Endothelial cell of umbilical vein (primary cell): Measurements from ENCODE around the gene MRPS27. TPM values are rescaled to one million over a fixed set of nuclear protein-coding genes. Genes with fewer than 3 reads are reported as not detected.

Experiments
- BruUV-seq: library from RNA; stranded (reverse); fragments of 400-500 nt; replicated peaks from 2 replicates; lab custom pipeline; 2021; lab: Mats Ljungman, UMichigan
- CTCF ChIA-PET: fragments of 300-600, 350-600 bp; sonication (Branson Sonifier 250); formaldehyde crosslinking; loops from one replicate; lab custom pipeline; 2021; ENCODE audit warnings: antibody characterized with exemption, inconsistent platforms; lab: Charles Lee
- POLR2A ChIA-PET: fragments of 300-600, 350-600 bp; sonication (Branson Sonifier 250); formaldehyde crosslinking; loops from one replicate; lab custom pipeline; 2021; ENCODE audit warnings: antibody characterized with exemption, inconsistent platforms; lab: Charles Lee
- DNase-seq: peaks from one replicate; pipeline ENCODE4 v3.0.0-alpha.2; 2011; ENCODE audit warnings: low read depth, low spot score
- FAIRE-seq: peaks from 2 replicates; lab custom pipeline; 2011; peaks lifted over from hg19 to GRCh38; lab: Jason Lieb, UNC
- H2AFZ ChIP-seq: 2 replicates; pipeline ENCODE4 v1.6.0; 2012; ENCODE audit warnings: low read depth, low read length, control low read depth, inconsistent platforms
- H3K27ac ChIP-seq: 2 replicates; pipeline ENCODE4 v1.5.1; 2011; ENCODE audit warnings: low read depth, mild to moderate bottlenecking, control low read depth, low read length, moderate library complexity; ENCODE audit not compliant: insufficient read depth
- H3K27me3 ChIP-seq, 2 experiments: 2 replicates each; pipeline versions ENCODE4 v1.6.0 to v1.6.1; 2011; ENCODE audit warnings: low read length in 2 of 2, mixed read lengths in 1 of 2; ENCODE audit not compliant: control insufficient read depth in 2 of 2, insufficient read depth in 2 of 2
- H3K36me3 ChIP-seq, 2 experiments: 2 replicates in 1 of 2; 3 replicates in 1 of 2; pipeline ENCODE4 v1.5.1; 2011; ENCODE audit warnings: low read length in 2 of 2, mild to moderate bottlenecking in 1 of 2, moderate library complexity in 1 of 2; ENCODE audit not compliant: control insufficient read depth in 2 of 2, insufficient read depth in 2 of 2; ENCODE audit errors: extremely low read depth in 1 of 2
- H3K4me1 ChIP-seq: 3 replicates; pipeline ENCODE4 v1.5.1; 2011; ENCODE audit warnings: mild to moderate bottlenecking, low read length; ENCODE audit not compliant: control insufficient read depth, insufficient read depth; ENCODE audit errors: extremely low read depth
- H3K4me2 ChIP-seq: 2 replicates; pipeline ENCODE4 v1.6.1; 2011; ENCODE audit warnings: low read length, control low read depth, mixed read lengths; ENCODE audit not compliant: insufficient read depth
- H3K4me3 ChIP-seq, 3 experiments: fragments of 200-600 bp in 1 of 3; sonication (generic), shearing (Covaris generic) in 1 of 3; replicated peaks in 1 of 3; 2 replicates each; pipeline ENCODE4 v1.5.1; 2011 to 2016; ENCODE audit warnings: control low read depth in 3 of 3, low read length in 3 of 3, mild to moderate bottlenecking in 2 of 3, inconsistent platforms in 1 of 3, low read depth in 1 of 3, moderate library complexity in 1 of 3; ENCODE audit not compliant: insufficient read depth in 1 of 3
- H3K79me2 ChIP-seq: 2 replicates; pipeline ENCODE4 v1.6.0; 2012; ENCODE audit warnings: low read length, inconsistent platforms; ENCODE audit not compliant: control insufficient read depth, insufficient read depth
- H3K9ac ChIP-seq: replicated peaks from 2 replicates; pipeline ENCODE3; 2011; ENCODE audit warnings: low read length, control low read depth; ENCODE audit not compliant: insufficient read depth; ENCODE audit errors: extremely low read depth
- H3K9me1 ChIP-seq: replicated peaks from 3 replicates; pipeline ENCODE4 v1.6.0; 2011; ENCODE audit warnings: mild to moderate bottlenecking, low read length; ENCODE audit not compliant: control insufficient read depth, insufficient read depth; ENCODE audit errors: extremely low read depth
- H3K9me3 ChIP-seq: replicated peaks from 2 replicates; pipeline ENCODE4 v1.5.1; 2012; ENCODE audit warnings: low read length, inconsistent platforms; ENCODE audit not compliant: control insufficient read depth, insufficient read depth
- H4K20me1 ChIP-seq: replicated peaks from 2 replicates; pipeline ENCODE3; 2011; ENCODE audit warnings: mild to moderate bottlenecking, low read length; ENCODE audit not compliant: control insufficient read depth, insufficient read depth; ENCODE audit errors: extremely low read depth
- CTCF ChIP-seq, 2 donors: IDR thresholded peaks; 1 replicate in 1 of 2; 2 replicates in 1 of 2; pipeline ENCODE4 v1.5.1; 2011; ENCODE audit warnings: low read length in 2 of 2, mild to moderate bottlenecking in 2 of 2, moderate library complexity in 2 of 2, control low read depth in 1 of 2, inconsistent platforms in 1 of 2, low read depth in 1 of 2; ENCODE audit not compliant: insufficient read depth in 1 of 2; ENCODE audit errors: extremely low read depth in 1 of 2
- EZH2 ChIP-seq: IDR thresholded peaks from 2 replicates; pipeline ENCODE4 v1.6.1; 2012; ENCODE audit warnings: borderline replicate concordance, low read depth, mild to moderate bottlenecking, moderate library complexity, low read length, inconsistent platforms; ENCODE audit not compliant: severe bottlenecking
- FOS ChIP-seq: IDR thresholded peaks from 2 replicates; pipeline ENCODE4 v1.6.1; 2011; ENCODE audit warnings: mild to moderate bottlenecking, low read length, moderate library complexity, borderline replicate concordance; ENCODE audit not compliant: insufficient read depth
- GATA2 ChIP-seq: IDR thresholded peaks from 2 replicates; pipeline ENCODE4 v1.7.0; 2011; ENCODE audit warnings: low read depth, mild to moderate bottlenecking, moderate library complexity, mixed read lengths, low read length; ENCODE audit not compliant: insufficient read length, insufficient read depth
- JUN ChIP-seq: IDR thresholded peaks from 2 replicates; pipeline ENCODE4 v1.6.1; 2011; ENCODE audit warnings: borderline replicate concordance, low read depth; ENCODE audit not compliant: insufficient read length, insufficient read depth
- MAX ChIP-seq: IDR thresholded peaks from 2 replicates; pipeline ENCODE4 v1.6.1; 2011; ENCODE audit not compliant: insufficient read depth, insufficient read length
- MYC ChIP-seq: IDR thresholded peaks from one replicate; pipeline ENCODE4 v1.6.1; 2011; ENCODE audit warnings: mild to moderate bottlenecking, low read depth, low read length
- POLR2A ChIP-seq: IDR thresholded peaks from 2 replicates; pipeline ENCODE4 v1.6.1; 2012; ENCODE audit warnings: low read depth, mild to moderate bottlenecking, control low read depth, low read length
- POLR2AphosphoS5 ChIP-seq: IDR thresholded peaks from 2 replicates; pipeline ENCODE4 v1.6.1; 2012; ENCODE audit warnings: low read depth, mild to moderate bottlenecking, control low read depth, low read length, moderate library complexity; ENCODE audit not compliant: insufficient read depth
- dilution Hi-C: fragments of 300-500 bp; cut with MboI; formaldehyde crosslinking; loops from one replicate; pipeline ENCODE4 v1.15.0; 2019; ENCODE audit warnings: low sequenced_read_pairs; ENCODE audit not compliant: extremely low pct_ligation_motif_present
- intact Hi-C: fragments of 100-400 bp; cut with micrococcal nuclease; formaldehyde crosslinking; loops from one replicate; pipeline ENCODE4 v1.10.0; 2022
- polyA plus RNA-seq, 4 experiments: library from polyadenylated mRNA; depleted of rRNA in 3 of 4; stranded (reverse) in 3 of 4; unstranded in 1 of 4; fragments of >200 nt; gene quantifications; 2 replicates each; pipeline versions ENCODE4 v1.2.1 to v1.2.3, GENCODE V29; 2011 to 2012; ENCODE audit warnings: missing spikeins in 1 of 4
- total RNA-seq: library from RNA; stranded (reverse); gene quantifications from 2 replicates; pipeline ENCODE4 v1.2.3, GENCODE V29; 2021

MRPS27 gene
- total and polyA plus RNA-seq, 2 donors (not counting 3 experiments of a cell fraction or from before 2014, with no cell fraction given) = 56.0 to 67.1 TPM

GRCh38 chr5:72369301-72369700 is 49.3 kb upstream of the MRPS27 start:
- H3K79me2 ChIP-seq = no peaks in the 10 kb centered on the region
- no peaks in the 10 kb centered on the region for H4K20me1 ChIP-seq
- intact Hi-C loops (no loop called here), dilution Hi-C loops (no loop called here)
- H3K4me3 ChIP-seq = no peak overlapping the region
- H3K9me3 ChIP-seq = no peaks in the 10 kb centered on the region
- peaks cover 11% of the 10 kb centered on the region for H3K4me1 ChIP-seq
- ChIA-PET POLR2A (no interaction called here), CTCF (interaction anchor here (0.6 to 8.1 kb wide), 7 partner anchors 9 to 155 kb away, joined by 3 to 223 read pairs (median 4); no protein-coding TSS in a partner anchor)
- no peaks in the 10 kb centered on the region for H3K9me1 ChIP-seq
- no peak overlapping the region for H3K27ac ChIP-seq
- no peak for FAIRE-seq
- H3K27me3 ChIP-seq = no peaks in the 10 kb centered on the region
- no peak overlapping the region for H3K9ac ChIP-seq
- no peak for DNase-seq
- no peak for TF ChIP-seq JUN
- TF ChIP-seq MYC = no peak
- no peak for TF ChIP-seq POLR2AphosphoS5
- TF ChIP-seq MAX = no peak
- TF ChIP-seq CTCF (IDR thresholded peaks at IDR 0.05; ENCODE audit: extremely low read depth in 1 of 2, insufficient read depth in 1 of 2, low read depth in 1 of 2, low read length in 2 of 2) = no peak
- TF ChIP-seq GATA2 = no peak
- TF ChIP-seq EZH2 = no peak
- TF ChIP-seq FOS = no peak
- TF ChIP-seq POLR2A = no peak
- no peak overlapping the region for H2AFZ ChIP-seq
- no peak overlapping the region for H3K4me2 ChIP-seq
- no TSS peak for BruUV-seq
- H3K36me3 ChIP-seq = no peaks in the 10 kb centered on the region
